HG02610 (cell line): ENCODE data around the gene ATG10.
"Not testable (repeated sequence)": the region's sequence is repeated elsewhere in the genome, so short reads cannot be mapped to it uniquely, and the experiment has no call there.

Experiments used
- ATAC-seq: cut with Tn5 transposase; IDR thresholded peaks from one replicate; pipeline ENCODE4 v1.9.1; 2021; ENCODE audit warnings: mild to moderate bottlenecking, moderate library complexity; ENCODE audit not compliant: unreplicated experiment

ATG10 gene

GRCh38 chr5:82273426-82273825 lies 301.6 kb downstream of the ATG10 start:
- not testable (repeated sequence) for ATAC-seq

- no peak for ATAC-seq
Measured at GRCh38 chr5:82274343-82275211, 302.8 kb downstream of the ATG10 start.

GRCh38 chr5:82275216-82275664 lies 303.4 kb downstream of the ATG10 start:
- no peak for ATAC-seq

GRCh38 chr5:82276800-82277612 lies 305.2 kb downstream of the ATG10 start:
- no peak for ATAC-seq

- ATAC-seq: no peak
Measured at GRCh38 chr5:82277613-82277986, 305.8 kb downstream of the ATG10 start.

GRCh38 chr5:82277987-82278710 lies 306.3 kb downstream of the ATG10 start, which contains the start of gene RPS23:
TSS of gene RPS23 (minus strand) at chr5:82278354. CDS start at chr5:82278323, 31 bp downstream.
- ATAC-seq: peak; percentile 94

GRCh38 chr5:82278711-82279370 lies 307.0 kb downstream of the ATG10 start:
- ATAC-seq: no peak

- ATAC-seq: no peak
Measured at GRCh38 chr5:82283893-82284292, 312.1 kb downstream of the ATG10 start.

- no peak for ATAC-seq
Measured at GRCh38 chr5:82285206-82285605, 313.4 kb downstream of the ATG10 start.

- no peak for ATAC-seq
Measured at GRCh38 chr5:82287625-82288024, 315.8 kb downstream of the ATG10 start.

GRCh38 chr5:82290005-82290404 lies 318.2 kb downstream of the ATG10 start:
- no peak for ATAC-seq

GRCh38 chr5:82290908-82291307 lies 319.1 kb downstream of the ATG10 start:
- no peak for ATAC-seq

- no peak for ATAC-seq
Measured at GRCh38 chr5:82291420-82291819, 319.6 kb downstream of the ATG10 start.

GRCh38 chr5:82295144-82295543 lies 323.3 kb downstream of the ATG10 start:
- no peak for ATAC-seq

GRCh38 chr5:82295959-82296531 lies 324.2 kb downstream of the ATG10 start:
- peak; percentile 53 for ATAC-seq

- ATAC-seq: no peak
Measured at GRCh38 chr5:82296929-82297328, 325.1 kb downstream of the ATG10 start.

- no peak for ATAC-seq
Measured at GRCh38 chr5:82297711-82298110, 325.9 kb downstream of the ATG10 start.

- no peak for ATAC-seq
Measured at GRCh38 chr5:82298668-82299067, 326.8 kb downstream of the ATG10 start.

GRCh38 chr5:82301190-82301589 lies 329.4 kb downstream of the ATG10 start:
- no peak for ATAC-seq
